NOMO-1 (cell line): Measurements from ENCODE around the gene LRRC14B.
"Not testable (repeated sequence)": the region's sequence is repeated elsewhere in the genome, so short reads cannot be mapped to it uniquely, and the experiment has no call there.

Source experiments
- DNase-seq, 2 experiments: peaks; one replicate each; lab custom pipeline; 2025; ENCODE audit not compliant: unreplicated experiment in 2 of 2; lab: John Stamatoyannopoulos, UW

The LRRC14B gene

GRCh38 chr5:233426-233825 is 42.1 kb downstream of the LRRC14B start:
- not testable (repeated sequence) for DNase-seq

GRCh38 chr5:234450-234849 is 43.2 kb downstream of the LRRC14B start:
- no peak for DNase-seq

- DNase-seq = not testable (repeated sequence)
Observed at GRCh38 chr5:235527-235926, 44.2 kb downstream of the LRRC14B start.

GRCh38 chr5:237931-238330 is 46.6 kb downstream of the LRRC14B start:
- not testable (repeated sequence) for DNase-seq

- DNase-seq = not testable (repeated sequence)
Observed at GRCh38 chr5:240550-240949, 49.3 kb downstream of the LRRC14B start.

GRCh38 chr5:241045-241669 is 49.9 kb downstream of the LRRC14B start:
- not testable (repeated sequence) for DNase-seq

GRCh38 chr5:243683-244367 is 52.5 kb downstream of the LRRC14B start:
- DNase-seq = not testable (repeated sequence)

- not testable (repeated sequence) for DNase-seq
Observed at GRCh38 chr5:245717-246116, 54.4 kb downstream of the LRRC14B start.
